Upper lobe of left lung (tissue), 4 donors: ENCODE results near the gene TNFRSF25.
"Not testable (repeated sequence)": the region's sequence is repeated elsewhere in the genome, so short reads cannot be mapped to it uniquely, and the experiment has no call there.

ENCODE experiments used
- POLR2A ChIP-seq, 4 donors: fragments of 450-650 bp; IDR thresholded peaks; one replicate each; pipeline ENCODE4 v1.5.1; 2016 to 2017; ENCODE audit warnings: antibody characterized with exemption in 4 of 4, mild to moderate bottlenecking in 2 of 4
- TF ChIP-seq, protein P1 (sequence below), 6 experiments: fragments of 450-650 bp in 4 of 6; fragments of 200-600 bp in 2 of 6; sonication (generic) in 2 of 6; IDR thresholded peaks; one replicate each; pipeline ENCODE4 v1.5.1; 2016 to 2019; ENCODE audit warnings: antibody characterized with exemption in 6 of 6

DNA sequence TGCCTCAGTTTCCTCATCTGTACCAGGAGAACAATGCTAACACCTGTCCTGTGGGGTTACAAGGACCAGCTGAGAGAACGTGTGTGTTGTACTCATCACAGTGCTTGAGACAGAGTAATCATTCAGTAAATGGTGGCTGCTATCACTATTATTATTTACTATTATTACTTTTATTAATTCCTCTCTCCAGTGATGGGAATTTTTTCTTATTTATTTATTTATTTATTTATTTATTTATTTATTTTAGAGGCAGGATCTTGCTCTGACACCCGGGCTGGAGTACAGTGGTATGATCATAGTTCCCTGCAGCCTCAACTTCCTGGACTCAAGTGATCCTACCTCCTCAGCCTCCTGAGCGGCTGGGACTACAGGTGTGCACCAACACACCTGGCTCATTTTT is 29.7 kb downstream of the TNFRSF25 start:
- TF ChIP-seq POLR2A (IDR thresholded peaks at IDR 0.05), result not testable (repeated sequence)
- TF ChIP-seq, protein P1, sequence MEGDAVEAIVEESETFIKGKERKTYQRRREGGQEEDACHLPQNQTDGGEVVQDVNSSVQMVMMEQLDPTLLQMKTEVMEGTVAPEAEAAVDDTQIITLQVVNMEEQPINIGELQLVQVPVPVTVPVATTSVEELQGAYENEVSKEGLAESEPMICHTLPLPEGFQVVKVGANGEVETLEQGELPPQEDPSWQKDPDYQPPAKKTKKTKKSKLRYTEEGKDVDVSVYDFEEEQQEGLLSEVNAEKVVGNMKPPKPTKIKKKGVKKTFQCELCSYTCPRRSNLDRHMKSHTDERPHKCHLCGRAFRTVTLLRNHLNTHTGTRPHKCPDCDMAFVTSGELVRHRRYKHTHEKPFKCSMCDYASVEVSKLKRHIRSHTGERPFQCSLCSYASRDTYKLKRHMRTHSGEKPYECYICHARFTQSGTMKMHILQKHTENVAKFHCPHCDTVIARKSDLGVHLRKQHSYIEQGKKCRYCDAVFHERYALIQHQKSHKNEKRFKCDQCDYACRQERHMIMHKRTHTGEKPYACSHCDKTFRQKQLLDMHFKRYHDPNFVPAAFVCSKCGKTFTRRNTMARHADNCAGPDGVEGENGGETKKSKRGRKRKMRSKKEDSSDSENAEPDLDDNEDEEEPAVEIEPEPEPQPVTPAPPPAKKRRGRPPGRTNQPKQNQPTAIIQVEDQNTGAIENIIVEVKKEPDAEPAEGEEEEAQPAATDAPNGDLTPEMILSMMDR (IDR thresholded peaks at IDR 0.05), result not testable (repeated sequence)
